HCT116 (cell line): ENCODE data around the gene PANK1. TPM values are rescaled to one million over a fixed set of nuclear protein-coding genes. Genes with fewer than 3 reads are reported as not detected.

Experiments
- ATAC-seq: fragments of 200-7000 bp; cut with Tn5 transposase; 2 replicates; pipeline ENCODE4 v1.9.1; 2020; ENCODE audit warnings: mild to moderate bottlenecking, moderate library complexity
- BruUV-seq: library from RNA; stranded (reverse); fragments of 400-500 nt; replicated peaks from 2 replicates; lab custom pipeline; 2021; lab: Mats Ljungman, UMichigan
- CTCF ChIA-PET: fragments of 300-600 bp; sonication (Branson Sonifier 250); formaldehyde crosslinking; loops from one replicate; lab custom pipeline; 2021; ENCODE audit warnings: antibody characterized with exemption; lab: Charles Lee
- POLR2A ChIA-PET: fragments of 300-600, 350-600 bp; sonication (Branson Sonifier 250); formaldehyde crosslinking; loops from one replicate; lab custom pipeline; 2021; ENCODE audit warnings: antibody characterized with exemption; lab: Charles Lee
- RAD21 ChIA-PET, 2 experiments: fragments of 300-600 bp; sonication (Branson Sonifier 250); formaldehyde crosslinking; loops; one replicate each; lab custom pipeline; 2023; ENCODE audit warnings: low total read pairs in 2 of 2; ENCODE audit not compliant: uncharacterized antibody in 2 of 2, unreplicated experiment in 2 of 2, low non-redundant PET in 1 of 2; lab: Charles Lee
- DNase-seq: peaks from one replicate; pipeline ENCODE4 v3.0.0-alpha.2; 2010; ENCODE audit warnings: low read depth, low spot score
- H2AFZ ChIP-seq: fragments of 200-600 bp; shearing (Covaris generic), sonication (generic); 2 replicates; pipeline ENCODE4 v1.6.1; 2017; ENCODE audit warnings: low read depth, mixed run types, mixed read lengths, antibody characterized with exemption, low read length; ENCODE audit not compliant: poor library complexity, severe bottlenecking
- H3K27ac ChIP-seq: 2 replicates; pipeline ENCODE4 v1.5.1; 2012; ENCODE audit warnings: low read depth, low read length
- H3K27me3 ChIP-seq: fragments of 200-600 bp; sonication (generic); 2 replicates; pipeline ENCODE4 v1.6.1; 2016; ENCODE audit warnings: mixed run types, low read length, mixed read lengths; ENCODE audit not compliant: insufficient read depth
- H3K36me3 ChIP-seq, 2 experiments: fragments of 200-500 bp in 1 of 2; fragments of 200-600 bp in 1 of 2; sonication (Bioruptor generic) in 1 of 2; sonication (generic) in 1 of 2; 2 replicates each; pipeline versions ENCODE4 v1.5.1 to v1.6.1; 2014 to 2016; ENCODE audit warnings: low read length in 2 of 2, inconsistent platforms in 1 of 2, mixed read lengths in 1 of 2, mixed run types in 1 of 2; ENCODE audit not compliant: insufficient read depth in 2 of 2, control insufficient read depth in 1 of 2
- H3K4me1 ChIP-seq, 2 experiments: fragments of 200-600 bp in 1 of 2; sonication (generic) in 1 of 2; 2 replicates each; pipeline versions ENCODE4 v1.5.1 to v1.6.1; 2012 to 2017; ENCODE audit warnings: low read length in 2 of 2, inconsistent platforms in 1 of 2, mild to moderate bottlenecking in 1 of 2, mixed read lengths in 1 of 2, mixed run types in 1 of 2, moderate library complexity in 1 of 2; ENCODE audit not compliant: insufficient read depth in 2 of 2, control insufficient read depth in 1 of 2
- H3K4me2 ChIP-seq: fragments of 200-600 bp; sonication (generic); 2 replicates; pipeline ENCODE4 v1.6.1; 2017; ENCODE audit warnings: mixed run types, low read length, mixed read lengths
- H3K4me3 ChIP-seq, 2 experiments: fragments of 200-600 bp in 1 of 2; sonication (generic) in 1 of 2; replicated peaks in 1 of 2; 2 replicates each; pipeline ENCODE4 v1.5.1; 2011 to 2016; ENCODE audit warnings: low read length in 2 of 2, control low read depth in 1 of 2, low read depth in 1 of 2, mild to moderate bottlenecking in 1 of 2, mixed read lengths in 1 of 2, mixed run types in 1 of 2
- H3K79me2 ChIP-seq: fragments of 200-600 bp; sonication (generic); 2 replicates; pipeline ENCODE4 v1.6.1; 2017; ENCODE audit warnings: mild to moderate bottlenecking, mixed run types, low read length, moderate library complexity, mixed read lengths; ENCODE audit not compliant: insufficient read depth
- H3K9ac ChIP-seq: fragments of 200-600 bp; sonication (generic); 2 replicates; pipeline ENCODE4 v1.6.1; 2016; ENCODE audit warnings: low read length, mixed read lengths
- H3K9me2 ChIP-seq: fragments of 200-600 bp; sonication (generic), shearing (Covaris generic); 2 replicates; pipeline ENCODE4 v1.6.1; 2017; ENCODE audit warnings: mixed run types, mild to moderate bottlenecking, moderate library complexity; ENCODE audit not compliant: insufficient read depth
- H3K9me3 ChIP-seq, 2 experiments: fragments of 200-500 bp in 1 of 2; fragments of 200-600 bp in 1 of 2; sonication (Bioruptor generic) in 1 of 2; sonication (generic) in 1 of 2; 2 replicates each; pipeline ENCODE4 v1.6.1; 2014 to 2017; ENCODE audit warnings: low read length in 2 of 2, mixed read lengths in 2 of 2, inconsistent platforms in 1 of 2, low read depth in 1 of 2, mild to moderate bottlenecking in 1 of 2, mixed run types in 1 of 2, moderate library complexity in 1 of 2; ENCODE audit not compliant: control insufficient read depth in 1 of 2, insufficient read depth in 1 of 2
- H4K20me1 ChIP-seq: fragments of 200-600 bp; sonication (generic), shearing (Covaris generic); 2 replicates; pipeline ENCODE4 v1.6.1; 2017; ENCODE audit warnings: mixed run types, mild to moderate bottlenecking, moderate library complexity; ENCODE audit not compliant: insufficient read depth
- EGR1 ChIP-seq: IDR thresholded peaks from 2 replicates; pipeline ENCODE4 v1.6.1; 2012; ENCODE audit warnings: low read depth
- FOSL1 ChIP-seq: IDR thresholded peaks from 2 replicates; pipeline ENCODE4 v1.6.1; 2012; ENCODE audit warnings: low read depth
- MAX ChIP-seq: IDR thresholded peaks from 2 replicates; pipeline ENCODE4 v1.6.1; 2012
- RAD21 ChIP-seq: IDR thresholded peaks from 2 replicates; pipeline ENCODE4 v1.6.1; 2012; ENCODE audit warnings: low read depth, mild to moderate bottlenecking
- REST ChIP-seq: IDR thresholded peaks from 2 replicates; pipeline ENCODE4 v1.6.1; 2012; ENCODE audit warnings: low read depth
- TCF7L2 ChIP-seq: IDR thresholded peaks from 2 replicates; pipeline ENCODE4 v1.7.0; 2011; ENCODE audit warnings: borderline replicate concordance, inconsistent platforms; ENCODE audit not compliant: insufficient read depth, insufficient read length; ENCODE audit errors: extremely low read depth
- YY1 ChIP-seq: IDR thresholded peaks from 2 replicates; pipeline ENCODE4 v1.6.1; 2011; ENCODE audit warnings: low read length, low read depth, moderate library complexity, mild to moderate bottlenecking; ENCODE audit not compliant: insufficient replicate concordance; ENCODE audit errors: extremely low read depth
- ZFX ChIP-seq: fragments of 450-650 bp; IDR thresholded peaks from 2 replicates; pipeline ENCODE4 v1.6.1; 2017
- ZNF274 ChIP-seq: fragments of 200-500 bp; sonication (Bioruptor generic); IDR thresholded peaks from 2 replicates; pipeline ENCODE4 v1.6.1; 2014; ENCODE audit warnings: mild to moderate bottlenecking, low read depth, low read length, inconsistent platforms
- intact Hi-C: fragments of 100-400 bp; cut with micrococcal nuclease; formaldehyde crosslinking; loops from 2 replicates; pipeline ENCODE4 v1.10.0; 2022
- total RNA-seq: library from RNA; stranded (reverse); gene quantifications from one replicate; pipeline ENCODE4 v1.2.1, GENCODE V29; 2021; ENCODE audit not compliant: unreplicated experiment

The PANK1 gene
- total RNA-seq, 1 experiment from 2014 or later = 6.4 TPM

- Histone ChIP-seq H3K27ac (no peak overlapping the region), H2AFZ (no peak overlapping the region), H3K9me3 (no peaks in the 10 kb centered on the region), H3K4me3 (no peak overlapping the region), H3K4me1 (no peaks in the 10 kb centered on the region), H3K9me2 (no peaks in the 10 kb centered on the region), H3K36me3 (no peaks in the 10 kb centered on the region), H3K27me3 (no peaks in the 10 kb centered on the region)
- no peak for ATAC-seq
- intact Hi-C loops = loop anchor here (10.0 kb wide), 1 partner anchor 1298 kb away; no protein-coding TSS in a partner anchor
- POLR2A ChIA-PET = no interaction called here
- CTCF ChIA-PET = no interaction called here
- TF ChIP-seq MAX (no peak), EGR1 (no peak), FOSL1 (no peak), RAD21 (no peak), ZFX (no peak), TCF7L2 (no peak), REST (no peak), YY1 (no peak), ZNF274 (no peak)
- TF ChIP-seq, all 23 proteins: peak for 0
- no peak for DNase-seq
- RAD21 ChIA-PET = no interaction called here
- Histone ChIP-seq H3K9ac (no peak overlapping the region), H4K20me1 (no peaks in the 10 kb centered on the region), H3K4me2 (no peak overlapping the region), H3K79me2 (no peaks in the 10 kb centered on the region)
- BruUV-seq = no TSS peak
Measured at GRCh38 chr10:89566992-89567391, 78.0 kb downstream of the PANK1 start.
